HepG2 (cell line): ENCODE measurements around the gene KLHL21. TPM values are rescaled to one million over a fixed set of nuclear protein-coding genes. Genes with fewer than 3 reads are reported as not detected.

Source experiments
- ARHGAP35 ChIP-seq: sonication (generic); formaldehyde crosslinking; IDR thresholded peaks from 2 replicates; pipeline ENCODE4 v1.9.0; 2022; ENCODE audit warnings: mild to moderate bottlenecking, inconsistent platforms, moderate library complexity, missing genetic modification reagents, borderline replicate concordance
- KDM1A ChIP-seq: IDR thresholded peaks from 2 replicates; pipeline ENCODE4 v1.6.1; 2016; ENCODE audit warnings: missing compliant biosample characterization
- MTA3 ChIP-seq: sonication (generic); formaldehyde crosslinking; IDR thresholded peaks from 2 replicates; pipeline ENCODE4 v1.4.0; 2020; ENCODE audit warnings: missing genetic modification reagents
- MZF1 ChIP-seq: sonication (generic); formaldehyde crosslinking; IDR thresholded peaks from 2 replicates; pipeline ENCODE4 v1.8.1; 2023; ENCODE audit warnings: mild to moderate bottlenecking, missing genetic modification reagents, borderline replicate concordance
- ZFP36 ChIP-seq: fragments of 150-350 bp; IDR thresholded peaks from 2 replicates; pipeline ENCODE4 v1.6.1; 2018; ENCODE audit warnings: borderline replicate concordance, low read length, low read depth; ENCODE audit not compliant: partially characterized antibody
- ZFP36L1 ChIP-seq: sonication (generic); formaldehyde crosslinking; IDR thresholded peaks from 2 replicates; pipeline ENCODE4 v1.8.0; 2022; ENCODE audit warnings: mild to moderate bottlenecking, missing genetic modification reagents, moderate library complexity
- ZNF546 ChIP-seq: sonication (generic); formaldehyde crosslinking; conservative IDR thresholded peaks from 2 replicates; pipeline ENCODE4 v1.8.1; 2023; ENCODE audit warnings: mild to moderate bottlenecking, missing genetic modification reagents
- ZNF619 ChIP-seq: sonication (generic); formaldehyde crosslinking; IDR thresholded peaks from 2 replicates; pipeline ENCODE4 v1.4.0; 2020; ENCODE audit warnings: mild to moderate bottlenecking, missing genetic modification reagents
- ZNF737 ChIP-seq: sonication (generic); formaldehyde crosslinking; IDR thresholded peaks from 2 replicates; pipeline ENCODE4 v1.5.0; 2020; ENCODE audit warnings: missing genetic modification reagents, mild to moderate bottlenecking, borderline replicate concordance
- ZNF777 ChIP-seq: sonication (generic); formaldehyde crosslinking; IDR thresholded peaks from 2 replicates; pipeline ENCODE4 v1.4.0; 2020; ENCODE audit warnings: missing genetic modification reagents
- ZNF83 ChIP-seq: sonication (generic); formaldehyde crosslinking; IDR thresholded peaks from 2 replicates; pipeline ENCODE4 v1.4.0; 2020; ENCODE audit warnings: missing genetic modification reagents, mild to moderate bottlenecking, borderline replicate concordance
- polyA plus RNA-seq, 8 experiments: library from polyadenylated mRNA; depleted of rRNA in 3 of 8; stranded (reverse) in 7 of 8; unstranded in 1 of 8; fragments of >200 nt; fragmentation: Illumina TruSeq in 4 of 8; extraction: Trizol in 4 of 8; gene quantifications; 2 replicates each; pipeline versions ENCODE4 v1.2.1 to v1.2.3, GENCODE V29; 2011 to 2016; ENCODE audit warnings: low read depth in 4 of 8, missing spikeins in 1 of 8, mixed read lengths in 1 of 8; ENCODE audit not compliant: insufficient read depth in 1 of 8
- total RNA-seq, 5 experiments: library from RNA; depleted of rRNA; stranded (reverse); fragments of >200 nt; fragmentation: Illumina TruSeq; extraction: Trizol; gene quantifications; 2 replicates each; pipeline ENCODE4 v1.2.3, GENCODE V29; 2016; ENCODE audit warnings: low read depth in 1 of 5
- TF ChIP-seq, protein P1 (sequence below): sonication (generic); formaldehyde crosslinking; IDR thresholded peaks from 2 replicates; pipeline ENCODE4 v1.4.0; 2020; ENCODE audit warnings: missing genetic modification reagents
- TF ChIP-seq, protein P2 (sequence below): sonication (generic); formaldehyde crosslinking; IDR thresholded peaks from 2 replicates; pipeline ENCODE4 v1.4.0; 2020; ENCODE audit warnings: mild to moderate bottlenecking, low read depth, missing genetic modification reagents
- TF ChIP-seq, protein P3 (sequence below): sonication (generic); formaldehyde crosslinking; IDR thresholded peaks from 2 replicates; pipeline ENCODE4 v1.4.0; 2020; ENCODE audit warnings: missing genetic modification reagents
- TF ChIP-seq, protein P4 (sequence below): sonication (generic); formaldehyde crosslinking; IDR thresholded peaks from 2 replicates; pipeline ENCODE4 v1.4.0; 2020; ENCODE audit warnings: missing genetic modification reagents
- TF ChIP-seq, protein P5 (sequence below): sonication (generic); formaldehyde crosslinking; IDR thresholded peaks from 2 replicates; pipeline ENCODE4 v1.4.0; 2020; ENCODE audit warnings: missing genetic modification reagents, borderline replicate concordance
- TF ChIP-seq, protein P6 (sequence below): sonication (generic); formaldehyde crosslinking; IDR thresholded peaks from 2 replicates; pipeline ENCODE4 v1.5.1; 2020; ENCODE audit warnings: mild to moderate bottlenecking, missing genetic modification reagents

KLHL21 gene
- total and polyA plus RNA-seq, 2 of the 13 experiments (the other 11 are each of a cell fraction or from before 2014, with no cell fraction given): 14.8 to 25.0 TPM

DNA sequence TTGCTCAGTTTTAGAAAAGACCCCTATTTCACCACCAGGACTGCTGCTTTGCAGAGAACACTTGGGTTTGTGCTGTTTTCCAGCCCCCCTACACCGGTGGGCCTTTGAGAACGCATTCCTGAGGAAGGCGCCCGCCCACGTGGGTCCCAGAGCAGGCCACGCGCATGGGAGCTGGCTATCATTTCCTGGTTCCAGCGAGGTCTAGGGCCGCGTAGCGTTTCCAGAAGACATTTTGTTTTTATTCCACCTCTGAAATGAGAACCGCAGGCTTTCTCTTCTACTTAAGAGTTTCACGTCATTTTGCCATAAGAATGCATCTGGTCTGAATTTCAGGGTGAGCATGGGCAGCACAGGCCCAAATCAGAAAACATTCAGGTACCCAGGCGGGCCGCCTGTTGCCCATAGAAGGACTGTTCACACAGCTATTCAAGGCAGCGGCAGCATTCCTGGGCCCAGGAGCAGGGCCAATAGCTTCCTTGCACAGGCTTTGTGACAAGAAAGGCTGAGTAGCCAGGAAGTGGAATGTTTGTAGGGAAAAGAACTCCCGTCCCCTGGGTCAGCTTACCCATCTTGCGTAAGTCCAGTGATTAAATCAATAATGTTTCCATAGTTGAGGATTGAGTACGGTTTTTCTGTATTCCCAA is 1.4 kb upstream of the KLHL21 start (continued):
- TF ChIP-seq, protein P1, sequence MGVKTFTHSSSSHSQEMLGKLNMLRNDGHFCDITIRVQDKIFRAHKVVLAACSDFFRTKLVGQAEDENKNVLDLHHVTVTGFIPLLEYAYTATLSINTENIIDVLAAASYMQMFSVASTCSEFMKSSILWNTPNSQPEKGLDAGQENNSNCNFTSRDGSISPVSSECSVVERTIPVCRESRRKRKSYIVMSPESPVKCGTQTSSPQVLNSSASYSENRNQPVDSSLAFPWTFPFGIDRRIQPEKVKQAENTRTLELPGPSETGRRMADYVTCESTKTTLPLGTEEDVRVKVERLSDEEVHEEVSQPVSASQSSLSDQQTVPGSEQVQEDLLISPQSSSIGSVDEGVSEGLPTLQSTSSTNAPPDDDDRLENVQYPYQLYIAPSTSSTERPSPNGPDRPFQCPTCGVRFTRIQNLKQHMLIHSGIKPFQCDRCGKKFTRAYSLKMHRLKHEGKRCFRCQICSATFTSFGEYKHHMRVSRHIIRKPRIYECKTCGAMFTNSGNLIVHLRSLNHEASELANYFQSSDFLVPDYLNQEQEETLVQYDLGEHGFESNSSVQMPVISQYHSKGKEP (CRISPR knock-in tag): no peak
- TF ChIP-seq, protein P2, sequence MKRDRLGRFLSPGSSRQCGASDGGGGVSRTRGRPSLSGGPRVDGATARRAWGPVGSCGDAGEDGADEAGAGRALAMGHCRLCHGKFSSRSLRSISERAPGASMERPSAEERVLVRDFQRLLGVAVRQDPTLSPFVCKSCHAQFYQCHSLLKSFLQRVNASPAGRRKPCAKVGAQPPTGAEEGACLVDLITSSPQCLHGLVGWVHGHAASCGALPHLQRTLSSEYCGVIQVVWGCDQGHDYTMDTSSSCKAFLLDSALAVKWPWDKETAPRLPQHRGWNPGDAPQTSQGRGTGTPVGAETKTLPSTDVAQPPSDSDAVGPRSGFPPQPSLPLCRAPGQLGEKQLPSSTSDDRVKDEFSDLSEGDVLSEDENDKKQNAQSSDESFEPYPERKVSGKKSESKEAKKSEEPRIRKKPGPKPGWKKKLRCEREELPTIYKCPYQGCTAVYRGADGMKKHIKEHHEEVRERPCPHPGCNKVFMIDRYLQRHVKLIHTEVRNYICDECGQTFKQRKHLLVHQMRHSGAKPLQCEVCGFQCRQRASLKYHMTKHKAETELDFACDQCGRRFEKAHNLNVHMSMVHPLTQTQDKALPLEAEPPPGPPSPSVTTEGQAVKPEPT: no peak
- TF ChIP-seq, protein P3, sequence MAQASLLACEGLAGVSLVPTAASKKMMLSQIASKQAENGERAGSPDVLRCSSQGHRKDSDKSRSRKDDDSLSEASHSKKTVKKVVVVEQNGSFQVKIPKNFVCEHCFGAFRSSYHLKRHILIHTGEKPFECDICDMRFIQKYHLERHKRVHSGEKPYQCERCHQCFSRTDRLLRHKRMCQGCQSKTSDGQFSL: no peak
- TF ChIP-seq ZNF777 (CRISPR knock-in tag): peak; percentile 54; the same call in 1 of the 2 replicates
- peak; percentile 67; the same call in 1 of the 2 replicates for TF ChIP-seq ZFP36L1 (CRISPR knock-in tag)
- no peak for TF ChIP-seq ARHGAP35
- no peak for TF ChIP-seq ZFP36
- no peak for TF ChIP-seq MZF1 (CRISPR knock-in tag)
- no peak for TF ChIP-seq ZNF737 (CRISPR knock-in tag)
- no peak for TF ChIP-seq ZNF619 (CRISPR knock-in tag)
- TF ChIP-seq, protein P4, sequence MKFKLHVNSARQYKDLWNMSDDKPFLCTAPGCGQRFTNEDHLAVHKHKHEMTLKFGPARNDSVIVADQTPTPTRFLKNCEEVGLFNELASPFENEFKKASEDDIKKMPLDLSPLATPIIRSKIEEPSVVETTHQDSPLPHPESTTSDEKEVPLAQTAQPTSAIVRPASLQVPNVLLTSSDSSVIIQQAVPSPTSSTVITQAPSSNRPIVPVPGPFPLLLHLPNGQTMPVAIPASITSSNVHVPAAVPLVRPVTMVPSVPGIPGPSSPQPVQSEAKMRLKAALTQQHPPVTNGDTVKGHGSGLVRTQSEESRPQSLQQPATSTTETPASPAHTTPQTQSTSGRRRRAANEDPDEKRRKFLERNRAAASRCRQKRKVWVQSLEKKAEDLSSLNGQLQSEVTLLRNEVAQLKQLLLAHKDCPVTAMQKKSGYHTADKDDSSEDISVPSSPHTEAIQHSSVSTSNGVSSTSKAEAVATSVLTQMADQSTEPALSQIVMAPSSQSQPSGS: peak; percentile 41; the same call in 1 of the 2 replicates
- TF ChIP-seq, protein P5, sequence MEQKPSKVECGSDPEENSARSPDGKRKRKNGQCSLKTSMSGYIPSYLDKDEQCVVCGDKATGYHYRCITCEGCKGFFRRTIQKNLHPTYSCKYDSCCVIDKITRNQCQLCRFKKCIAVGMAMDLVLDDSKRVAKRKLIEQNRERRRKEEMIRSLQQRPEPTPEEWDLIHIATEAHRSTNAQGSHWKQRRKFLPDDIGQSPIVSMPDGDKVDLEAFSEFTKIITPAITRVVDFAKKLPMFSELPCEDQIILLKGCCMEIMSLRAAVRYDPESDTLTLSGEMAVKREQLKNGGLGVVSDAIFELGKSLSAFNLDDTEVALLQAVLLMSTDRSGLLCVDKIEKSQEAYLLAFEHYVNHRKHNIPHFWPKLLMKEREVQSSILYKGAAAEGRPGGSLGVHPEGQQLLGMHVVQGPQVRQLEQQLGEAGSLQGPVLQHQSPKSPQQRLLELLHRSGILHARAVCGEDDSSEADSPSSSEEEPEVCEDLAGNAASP (CRISPR knock-in tag): peak; percentile 22; the same call in 1 of the 2 replicates
- 0 out of 2 replicates have a peak, but pooled peaks have one; percentile 56 for TF ChIP-seq ZNF546 (CRISPR knock-in tag)
- TF ChIP-seq MTA3: no peak
- TF ChIP-seq KDM1A: no peak
- TF ChIP-seq ZNF83 (CRISPR knock-in tag): no peak
- TF ChIP-seq, protein P6, sequence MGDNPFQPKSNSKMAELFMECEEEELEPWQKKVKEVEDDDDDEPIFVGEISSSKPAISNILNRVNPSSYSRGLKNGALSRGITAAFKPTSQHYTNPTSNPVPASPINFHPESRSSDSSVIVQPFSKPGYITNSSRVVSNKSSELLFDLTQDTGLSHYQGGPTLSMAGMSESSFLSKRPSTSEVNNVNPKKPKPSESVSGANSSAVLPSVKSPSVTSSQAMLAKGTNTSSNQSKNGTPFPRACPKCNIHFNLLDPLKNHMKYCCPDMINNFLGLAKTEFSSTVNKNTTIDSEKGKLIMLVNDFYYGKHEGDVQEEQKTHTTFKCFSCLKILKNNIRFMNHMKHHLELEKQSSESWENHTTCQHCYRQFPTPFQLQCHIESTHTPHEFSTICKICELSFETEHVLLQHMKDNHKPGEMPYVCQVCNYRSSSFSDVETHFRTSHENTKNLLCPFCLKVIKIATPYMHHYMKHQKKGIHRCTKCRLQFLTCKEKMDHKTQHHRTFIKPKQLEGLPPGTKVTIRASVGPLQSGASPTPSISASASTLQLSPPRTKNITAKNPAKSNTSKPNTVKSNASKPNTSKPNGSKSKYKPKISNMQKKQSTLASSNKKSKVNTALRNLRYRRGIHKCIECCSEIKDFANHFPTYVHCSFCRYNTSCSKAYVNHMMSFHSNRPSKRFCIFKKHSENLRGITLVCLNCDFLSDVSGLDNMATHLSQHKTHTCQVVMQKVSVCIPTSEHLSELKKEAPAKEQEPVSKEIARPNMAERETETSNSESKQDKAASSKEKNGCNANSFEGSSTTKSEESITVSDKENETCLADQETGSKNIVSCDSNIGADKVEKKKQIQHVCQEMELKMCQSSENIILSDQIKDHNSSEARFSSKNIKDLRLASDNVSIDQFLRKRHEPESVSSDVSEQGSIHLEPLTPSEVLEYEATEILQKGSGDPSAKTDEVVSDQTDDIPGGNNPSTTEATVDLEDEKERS: peak; percentile 76; the same call in 1 of the 2 replicates
